ENCODE results near the gene WRAP73.

WRAP73 gene

DNA sequence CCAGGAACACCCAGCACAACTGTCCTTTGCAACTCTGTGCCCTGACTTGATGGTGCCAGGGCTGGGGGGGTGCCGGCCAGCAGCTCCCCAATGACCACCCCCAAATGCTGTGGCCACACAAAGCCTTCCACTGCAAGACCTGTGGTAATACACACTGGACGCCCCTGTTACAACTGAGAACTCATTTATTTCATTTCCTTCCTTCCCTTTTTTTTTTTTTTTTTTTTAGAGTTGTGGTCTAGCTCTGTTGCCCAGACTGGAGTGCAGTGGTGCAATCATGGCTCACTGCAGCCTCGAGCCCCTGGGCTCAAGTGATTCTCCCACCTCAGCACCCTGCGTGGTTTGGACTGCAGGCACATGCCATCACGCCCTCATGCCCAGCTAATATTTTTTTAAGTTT lies 27.6 kb upstream of the WRAP73 start:
- Histone ChIP-seq H3K9me3 (no peaks in the 10 kb centered on the region), H3K36me3 (replicated peaks) (no peaks in the 10 kb centered on the region), H3K4me3 (no peak overlapping the region), H3K4me1 (no peaks in the 10 kb centered on the region), H3K27me3 (ENCODE audit: low read depth) (no peaks in the 10 kb centered on the region)
- DNase-seq (ENCODE audit: low spot score in 2 of 2): no peak
- in situ Hi-C loops (cut with MboI; ENCODE audit: low sequenced_read_pairs): no loop called here

DNA sequence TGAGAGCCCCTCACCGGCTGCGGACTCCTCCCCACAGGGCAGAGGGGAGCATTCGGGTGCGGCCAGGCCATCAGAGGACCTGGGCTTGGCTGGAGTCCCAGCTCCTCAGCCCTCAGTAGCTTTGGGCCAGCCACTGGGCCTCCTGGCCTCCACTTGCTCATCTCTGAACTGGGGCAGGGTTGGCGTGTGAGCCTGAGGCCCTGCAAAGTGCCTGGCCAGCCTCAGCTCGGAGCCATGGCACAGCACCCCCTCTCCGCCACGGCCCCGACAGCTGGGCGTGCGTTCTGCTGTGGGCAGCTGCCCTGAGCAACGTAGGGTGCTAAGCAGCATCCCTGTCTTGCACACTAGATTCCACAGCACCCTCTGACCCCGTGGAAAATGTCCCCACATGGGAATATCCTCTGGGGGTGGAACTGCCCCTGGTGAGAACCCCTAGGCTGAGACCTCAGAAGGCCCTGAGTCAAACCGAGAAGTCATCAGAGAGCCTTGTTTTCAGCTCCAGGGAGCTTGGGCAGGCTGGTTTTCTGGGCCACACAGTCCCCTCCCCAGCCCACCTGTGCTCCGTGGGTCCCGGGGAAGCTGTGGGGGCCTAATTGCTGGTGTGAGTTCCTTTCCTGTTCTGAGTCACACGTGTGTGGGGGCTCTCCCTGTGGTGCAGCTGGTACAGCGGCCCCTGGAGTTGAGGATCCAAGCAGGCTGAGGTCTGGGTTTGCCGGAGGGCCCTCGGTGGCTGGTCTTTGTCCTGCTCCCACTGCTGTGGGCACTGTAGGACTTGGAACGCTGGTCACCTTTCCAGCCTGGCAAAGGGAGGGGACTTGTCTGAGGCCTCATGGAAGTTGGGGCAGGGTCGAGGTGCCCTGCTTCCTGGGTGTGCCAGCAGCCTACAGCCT lies 26.9 kb upstream of the WRAP73 start:
- in situ Hi-C loops (cut with MboI; ENCODE audit: low sequenced_read_pairs): no loop called here

DNA sequence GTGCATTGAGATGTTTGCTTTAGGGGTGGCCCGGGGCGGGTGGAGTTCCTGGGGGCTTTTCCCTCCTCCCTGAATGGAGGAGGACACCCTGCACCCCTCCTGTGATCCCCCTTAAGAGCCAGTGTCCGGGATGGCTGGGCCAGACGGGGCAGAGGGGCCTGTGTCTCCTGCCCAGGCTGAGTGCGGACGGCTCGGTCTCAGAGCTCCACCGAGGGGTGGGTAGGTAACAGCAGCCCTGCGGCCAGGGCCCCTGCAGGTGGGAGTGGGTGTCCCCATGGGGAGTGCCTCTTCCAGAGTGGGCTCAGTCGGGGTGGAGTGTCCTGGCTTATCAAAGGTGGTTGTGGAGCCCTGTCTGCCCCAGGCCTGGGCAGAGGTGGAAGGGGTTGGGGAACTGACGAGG lies 25.5 kb upstream of the WRAP73 start:
- in situ Hi-C loops (cut with MboI; ENCODE audit: low sequenced_read_pairs): no loop called here
- Histone ChIP-seq H3K4me3 (no peak overlapping the region), H3K36me3 (replicated peaks) (no peaks in the 10 kb centered on the region), H3K27me3 (ENCODE audit: low read depth) (no peaks in the 10 kb centered on the region), H3K4me1 (no peaks in the 10 kb centered on the region), H3K9me3 (no peaks in the 10 kb centered on the region)
- no peak for DNase-seq (ENCODE audit: low spot score in 2 of 2)

More for the DNA sequence above, 26.9 kb upstream of the WRAP73 start:
- Histone ChIP-seq H3K4me3 (no peak overlapping the region), H3K9me3 (no peaks in the 10 kb centered on the region), H3K27me3 (ENCODE audit: low read depth) (no peaks in the 10 kb centered on the region), H3K36me3 (replicated peaks) (no peaks in the 10 kb centered on the region), H3K4me1 (no peaks in the 10 kb centered on the region)
- DNase-seq (ENCODE audit: low spot score in 2 of 2): no peak

DNA sequence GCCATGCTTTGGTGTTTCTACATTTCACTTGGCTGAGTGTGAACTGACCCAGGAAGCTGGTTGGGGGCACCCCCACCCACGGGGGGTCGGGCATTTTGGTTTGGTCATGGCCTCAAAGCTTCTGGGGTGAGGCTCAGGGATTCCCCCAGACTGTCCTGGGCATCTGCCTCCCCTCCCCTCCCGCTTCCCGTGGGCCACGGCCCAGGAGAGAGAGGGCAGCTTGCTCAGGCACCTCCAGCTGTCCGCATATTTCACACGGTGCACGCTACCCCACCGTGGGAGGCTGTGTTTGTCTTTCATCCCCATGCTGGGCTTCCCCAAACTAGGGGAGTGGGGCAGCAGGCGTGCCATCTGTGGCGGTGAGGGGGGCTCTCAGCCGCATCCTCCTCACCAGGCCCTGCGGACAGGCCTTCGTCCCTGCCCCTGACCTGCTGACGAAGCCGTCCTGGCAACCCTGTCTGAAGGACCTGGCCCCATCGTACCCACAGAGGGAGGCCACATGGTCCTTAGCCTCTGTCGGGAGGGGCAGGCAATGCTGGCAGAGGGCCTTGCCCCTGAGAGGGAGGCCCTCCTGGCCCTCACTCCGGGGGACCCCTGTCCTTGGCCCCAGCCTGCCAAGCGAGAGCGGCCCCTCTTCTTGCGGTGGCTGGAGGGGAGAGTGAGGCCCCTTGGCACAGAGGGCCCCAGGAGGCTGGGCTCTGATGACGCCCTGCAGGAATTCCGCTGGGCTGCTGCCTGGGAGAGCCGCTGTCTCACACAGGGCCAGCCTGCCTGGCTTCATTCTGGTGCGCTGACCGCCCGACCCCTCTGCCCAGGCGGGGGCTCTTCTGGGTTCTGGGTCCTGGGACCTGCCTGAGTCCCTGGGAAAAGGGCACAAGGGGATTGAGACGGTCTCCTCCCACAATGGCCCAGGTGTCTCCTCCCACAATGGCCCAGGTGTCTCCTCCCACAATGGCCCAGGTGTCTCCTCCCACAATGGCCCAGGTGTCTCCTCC lies 24.5 kb upstream of the WRAP73 start:
- in situ Hi-C loops (cut with MboI; ENCODE audit: low sequenced_read_pairs): no loop called here

DNA sequence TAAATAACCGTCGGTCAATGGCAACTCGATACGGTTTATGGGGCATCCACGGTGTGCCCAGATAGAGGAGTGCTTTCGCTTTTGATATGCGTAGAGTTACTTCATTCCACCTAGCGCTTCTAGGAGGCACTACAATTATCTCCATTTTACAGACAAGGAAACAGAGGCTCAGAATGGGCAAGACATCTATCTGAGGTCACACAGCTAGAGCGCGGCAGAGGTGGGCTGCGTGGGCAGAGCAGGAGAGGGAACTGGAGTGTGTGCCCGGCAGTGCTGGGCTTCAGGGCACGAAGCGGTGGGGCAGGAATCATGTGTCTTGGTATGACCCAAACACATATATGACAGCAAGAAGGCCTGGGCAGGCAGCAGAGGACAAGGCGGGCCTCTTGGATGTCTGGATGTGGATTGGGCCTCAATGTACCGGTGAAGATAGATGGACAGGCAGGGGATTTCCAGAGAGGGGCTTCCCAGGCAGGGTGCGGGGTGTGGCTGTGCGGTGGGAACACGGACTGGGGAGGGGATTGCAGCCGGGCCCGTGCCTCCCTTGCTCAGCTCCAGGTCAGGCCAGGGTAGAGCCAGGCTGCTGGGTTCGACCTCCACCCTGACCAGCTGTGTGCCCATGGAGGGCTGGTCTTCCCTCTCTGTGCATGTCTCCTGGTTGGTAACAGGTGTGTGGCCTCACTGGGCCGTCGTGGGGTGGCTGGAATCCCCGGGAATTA lies 23.6 kb upstream of the WRAP73 start:
- Histone ChIP-seq H3K4me1 (no peaks in the 10 kb centered on the region), H3K4me3 (no peak overlapping the region), H3K9me3 (no peaks in the 10 kb centered on the region), H3K27me3 (ENCODE audit: low read depth) (no peaks in the 10 kb centered on the region), H3K36me3 (replicated peaks) (no peaks in the 10 kb centered on the region)
- in situ Hi-C loops (cut with MboI; ENCODE audit: low sequenced_read_pairs): no loop called here
- DNase-seq (ENCODE audit: low spot score in 2 of 2): no peak

More for the DNA sequence above, 24.5 kb upstream of the WRAP73 start:
- Histone ChIP-seq H3K36me3 (replicated peaks) (no peaks in the 10 kb centered on the region), H3K4me1 (no peaks in the 10 kb centered on the region), H3K27me3 (ENCODE audit: low read depth) (no peaks in the 10 kb centered on the region), H3K9me3 (no peaks in the 10 kb centered on the region), H3K4me3 (no peak overlapping the region)
- no peak for DNase-seq (ENCODE audit: low spot score in 2 of 2)

DNA sequence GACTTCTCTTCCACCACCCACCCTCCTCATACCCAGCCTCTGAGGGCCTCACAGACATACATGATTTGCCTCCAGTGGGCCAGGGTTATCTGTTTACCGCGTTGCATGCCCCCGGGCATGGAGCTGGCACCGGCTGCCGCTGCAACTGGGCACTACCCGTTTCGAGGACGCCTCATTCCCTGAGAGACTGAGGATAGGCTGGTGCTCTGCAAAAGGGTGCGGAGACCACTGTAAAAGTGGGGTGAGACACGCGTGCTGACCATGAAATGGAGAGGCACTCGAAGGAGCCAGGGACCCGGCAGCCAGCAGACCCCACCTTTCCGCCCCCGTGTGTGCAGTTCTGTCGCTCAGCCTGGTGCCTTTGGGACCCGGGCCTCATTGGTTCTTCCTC lies 23.1 kb upstream of the WRAP73 start:
- no peak for DNase-seq (ENCODE audit: low spot score in 2 of 2)
- no peaks in the 10 kb centered on the region for H3K4me1 ChIP-seq
- in situ Hi-C loops (cut with MboI; ENCODE audit: low sequenced_read_pairs): no loop called here
- H3K27me3 ChIP-seq (ENCODE audit: low read depth): no peaks in the 10 kb centered on the region
- no peaks in the 10 kb centered on the region for H3K36me3 ChIP-seq (replicated peaks)
- no peaks in the 10 kb centered on the region for H3K9me3 ChIP-seq
- no peak overlapping the region for H3K4me3 ChIP-seq

DNA sequence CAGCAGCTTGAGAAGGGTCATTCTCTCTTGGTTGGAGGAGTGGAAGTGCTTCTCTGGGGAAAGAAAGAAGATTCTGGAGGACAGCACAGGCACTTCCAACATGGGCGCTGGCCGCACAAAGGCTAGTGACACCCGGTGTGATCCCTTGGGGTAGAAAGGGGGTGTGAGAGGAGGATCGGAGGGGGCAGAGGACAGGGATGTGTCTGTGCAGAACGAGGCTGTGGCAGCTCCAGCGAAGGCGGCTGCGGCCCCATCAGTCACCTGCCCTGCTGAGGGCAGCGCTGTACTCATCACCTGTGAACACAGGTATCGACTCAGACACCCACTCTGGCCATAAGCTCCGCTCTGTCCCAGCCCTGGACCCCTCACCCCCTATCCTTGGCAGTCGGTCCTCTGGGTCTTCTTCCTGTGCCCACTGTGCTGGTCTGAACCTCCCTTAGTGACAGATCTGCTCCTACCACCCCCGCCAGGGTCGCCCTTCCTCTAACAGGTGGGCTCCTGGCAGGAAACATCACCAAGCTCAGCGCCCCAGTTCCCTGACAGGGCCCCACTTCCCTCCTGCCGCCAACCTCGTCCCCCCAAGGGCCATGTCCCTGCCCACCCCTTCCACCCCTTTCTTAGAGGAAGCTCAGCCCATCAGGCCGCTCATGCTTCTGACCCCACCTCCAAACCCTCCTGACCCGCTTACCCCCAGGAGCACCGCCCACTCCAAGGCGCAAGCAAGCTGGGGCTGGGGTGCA lies 22.5 kb upstream of the WRAP73 start:
- H3K4me1 ChIP-seq: no peaks in the 10 kb centered on the region
- no peaks in the 10 kb centered on the region for H3K36me3 ChIP-seq (replicated peaks)
- H3K27me3 ChIP-seq (ENCODE audit: low read depth): no peaks in the 10 kb centered on the region
- H3K4me3 ChIP-seq: no peak overlapping the region
- DNase-seq (ENCODE audit: low spot score in 2 of 2): no peak
- no peaks in the 10 kb centered on the region for H3K9me3 ChIP-seq
- in situ Hi-C loops (cut with MboI; ENCODE audit: low sequenced_read_pairs): no loop called here

DNA sequence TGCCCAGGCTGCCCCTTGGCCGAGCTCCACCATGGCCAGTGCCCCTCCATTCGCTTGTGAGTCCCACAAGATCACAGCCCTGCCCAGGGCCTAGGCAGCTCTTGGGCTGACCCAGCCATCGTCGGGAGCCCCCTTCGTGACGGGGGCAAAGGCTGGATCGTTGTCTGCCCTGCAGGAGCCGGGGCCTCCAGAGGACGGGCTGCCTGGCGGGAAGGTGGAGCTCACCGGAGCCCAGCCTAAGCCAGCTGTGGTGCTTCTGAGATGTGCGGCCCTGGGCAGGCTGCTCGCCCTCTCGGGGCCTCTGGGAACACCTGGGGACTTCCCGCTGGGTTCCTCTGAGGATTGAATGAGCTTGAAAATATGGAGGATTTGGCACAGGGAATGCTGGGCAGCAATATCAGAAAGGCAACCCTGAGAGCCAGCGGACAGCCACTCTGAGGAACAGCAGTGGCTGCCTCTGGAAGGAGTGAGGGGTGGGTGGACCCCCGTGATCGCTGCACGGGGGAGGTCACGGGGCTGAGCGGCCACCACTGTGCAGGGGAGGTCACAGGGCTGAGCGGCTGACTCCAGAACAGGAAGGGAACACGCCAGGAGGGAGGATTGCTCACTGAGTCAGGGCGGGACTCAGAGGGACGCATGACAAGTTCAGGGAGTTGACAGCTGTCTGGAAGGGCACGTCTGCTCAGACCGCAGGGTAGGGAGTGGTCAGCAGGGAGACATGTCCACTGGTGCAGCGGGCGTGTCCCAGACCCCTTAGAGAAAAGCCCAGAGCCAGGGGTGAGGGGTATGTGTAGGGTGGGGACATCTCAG lies 21.7 kb upstream of the WRAP73 start:
- Histone ChIP-seq H3K27me3 (ENCODE audit: low read depth) (no peaks in the 10 kb centered on the region), H3K4me1 (no peaks in the 10 kb centered on the region), H3K4me3 (no peak overlapping the region), H3K9me3 (no peaks in the 10 kb centered on the region), H3K36me3 (replicated peaks) (no peaks in the 10 kb centered on the region)
- in situ Hi-C loops (cut with MboI; ENCODE audit: low sequenced_read_pairs): no loop called here
- DNase-seq (ENCODE audit: low spot score in 2 of 2): no peak

DNA sequence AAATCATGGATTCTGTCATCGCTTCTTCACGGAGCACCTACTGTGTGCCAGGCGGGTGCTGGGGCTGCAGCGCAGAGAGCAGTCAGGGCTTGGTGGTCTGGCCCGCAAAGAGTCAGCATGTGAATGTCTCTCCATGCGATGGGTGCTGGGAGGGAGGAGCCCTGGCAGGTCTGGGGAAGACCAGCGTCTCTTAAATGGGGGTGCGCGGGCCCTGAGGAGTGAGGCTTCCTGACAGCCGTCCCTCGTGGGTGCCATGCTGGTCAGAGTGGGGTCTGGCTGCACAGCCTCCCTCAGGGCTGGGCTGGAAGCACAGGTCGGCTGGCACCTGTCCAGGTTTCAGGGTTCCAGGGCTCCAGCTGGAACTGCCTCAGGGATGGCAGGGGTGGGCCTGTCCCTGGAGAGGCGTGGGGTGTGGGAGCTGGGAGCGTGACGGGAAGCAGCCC lies 20.9 kb upstream of the WRAP73 start:
- in situ Hi-C loops (cut with MboI; ENCODE audit: low sequenced_read_pairs): no loop called here
- Histone ChIP-seq H3K4me1 (no peaks in the 10 kb centered on the region), H3K27me3 (ENCODE audit: low read depth) (no peaks in the 10 kb centered on the region), H3K36me3 (replicated peaks) (no peaks in the 10 kb centered on the region), H3K9me3 (no peaks in the 10 kb centered on the region), H3K4me3 (no peak overlapping the region)
- no peak for DNase-seq (ENCODE audit: low spot score in 2 of 2)

DNA sequence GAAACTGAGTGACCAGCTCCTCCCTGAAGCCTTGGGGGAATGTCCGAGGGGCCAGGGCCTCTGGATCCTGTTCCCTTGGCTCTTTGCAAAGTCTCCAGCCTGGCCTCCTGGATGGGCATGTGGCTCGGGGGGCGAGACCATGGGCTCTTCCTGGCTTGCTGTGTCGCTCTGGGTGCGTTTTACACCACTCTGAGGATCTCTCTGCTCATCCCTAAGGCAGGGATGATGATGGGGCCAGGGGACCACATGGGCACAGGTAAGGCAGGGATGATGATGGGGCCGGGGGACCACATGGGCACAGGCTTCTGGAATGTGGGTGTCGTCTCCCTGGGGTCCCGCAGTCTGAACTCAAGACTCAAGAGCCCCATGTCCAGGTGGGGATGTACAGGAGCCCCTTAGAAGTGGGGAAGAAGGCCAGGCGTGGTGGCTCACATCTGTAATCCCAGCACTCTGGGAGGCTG lies 20.1 kb upstream of the WRAP73 start:
- no peaks in the 10 kb centered on the region for H3K9me3 ChIP-seq
- no peak overlapping the region for H3K4me3 ChIP-seq
- no peaks in the 10 kb centered on the region for H3K27me3 ChIP-seq (ENCODE audit: low read depth)
- in situ Hi-C loops (cut with MboI; ENCODE audit: low sequenced_read_pairs): no loop called here
- no peak for DNase-seq (ENCODE audit: low spot score in 2 of 2)
- no peaks in the 10 kb centered on the region for H3K4me1 ChIP-seq
- H3K36me3 ChIP-seq (replicated peaks): no peaks in the 10 kb centered on the region

DNA sequence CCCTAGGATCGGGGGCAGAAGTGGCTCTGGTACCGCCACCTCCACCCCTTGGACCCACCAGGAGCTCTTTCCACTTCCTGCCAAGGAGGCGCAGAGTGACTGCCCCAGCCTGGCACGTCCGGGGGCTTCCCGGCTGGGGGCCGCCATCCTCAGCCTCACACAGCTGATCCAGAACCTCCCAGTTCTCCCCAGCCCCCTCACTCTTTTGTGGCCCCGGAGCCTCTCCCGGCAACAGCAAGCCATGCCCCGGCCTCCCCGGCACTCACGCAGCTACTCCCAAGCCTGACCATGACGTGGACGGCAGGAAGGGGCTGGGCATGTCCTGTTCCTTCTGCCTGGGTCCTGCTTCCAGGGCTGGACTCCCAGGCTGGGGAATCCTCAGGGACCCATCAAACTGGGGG lies 19.5 kb upstream of the WRAP73 start:
- Histone ChIP-seq H3K36me3 (replicated peaks) (no peaks in the 10 kb centered on the region), H3K4me3 (no peak overlapping the region), H3K27me3 (ENCODE audit: low read depth) (no peaks in the 10 kb centered on the region), H3K9me3 (no peaks in the 10 kb centered on the region), H3K4me1 (no peaks in the 10 kb centered on the region)
- no peak for DNase-seq (ENCODE audit: low spot score in 2 of 2)
- in situ Hi-C loops (cut with MboI; ENCODE audit: low sequenced_read_pairs): no loop called here

DNA sequence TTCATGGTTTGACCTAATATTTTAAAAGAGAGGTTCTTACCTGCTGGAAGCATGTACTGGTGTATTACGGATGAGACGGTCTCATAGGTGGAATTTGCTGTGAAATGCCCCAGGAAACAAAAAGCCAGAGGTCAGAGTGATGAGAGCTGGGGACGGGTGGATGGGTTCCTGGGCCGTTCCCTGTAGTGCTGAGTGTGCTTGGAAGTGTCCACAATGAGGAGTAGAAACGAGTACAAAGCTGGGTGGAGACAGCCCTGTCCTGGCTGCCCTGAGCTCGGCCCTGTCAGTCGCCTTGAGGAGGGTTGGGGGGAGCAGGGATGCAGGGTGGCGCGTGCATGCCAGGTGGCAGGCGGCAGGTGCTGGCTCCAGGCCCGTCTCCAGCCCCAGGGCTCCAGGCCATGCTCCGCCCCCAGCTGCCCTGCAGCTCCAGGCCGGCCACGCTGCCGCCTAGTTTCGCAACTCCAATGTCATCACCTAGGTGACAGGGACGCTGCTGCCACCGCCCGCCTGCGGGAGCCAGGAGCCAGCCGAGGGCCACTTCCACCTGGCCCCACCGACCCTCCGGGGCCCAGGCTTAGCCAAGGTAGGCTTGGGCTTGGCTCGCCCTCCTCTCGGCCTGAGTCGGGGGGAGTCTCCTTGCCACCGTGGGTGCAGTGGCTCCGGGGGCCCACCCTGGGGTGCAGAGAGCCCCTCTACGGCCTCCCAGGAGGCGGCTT lies 18.8 kb upstream of the WRAP73 start:
- Histone ChIP-seq H3K36me3 (replicated peaks) (no peaks in the 10 kb centered on the region), H3K4me1 (no peaks in the 10 kb centered on the region), H3K4me3 (no peak overlapping the region), H3K27me3 (ENCODE audit: low read depth) (no peaks in the 10 kb centered on the region), H3K9me3 (no peaks in the 10 kb centered on the region)
- in situ Hi-C loops (cut with MboI; ENCODE audit: low sequenced_read_pairs): no loop called here
- DNase-seq (ENCODE audit: low spot score in 2 of 2): peak; percentile 19 to 69

All from HAP-1 (cell line).